ENCODE data around the gene ARTN. TPM values are rescaled to one million over a fixed set of nuclear protein-coding genes. Genes with fewer than 3 reads are reported as not detected.

ARTN gene
- total and polyA plus RNA-seq, 9 of the 15 experiments (the other 6 are each of a cell fraction or from before 2014, with no cell fraction given) = 0.06 to 0.38 TPM; not detected in 7

GRCh38 chr1:43968348-43968948, 34.8 kb downstream of the ARTN start (continued):
- TF ChIP-seq HOXB6 (CRISPR knock-in tag; IDR thresholded peaks at IDR 0.05; ENCODE audit: borderline replicate concordance) = no peak
- peak in 1 of 2 experiments; percentile 95 for TF ChIP-seq AFF1 (IDR thresholded peaks at IDR 0.05; ENCODE audit: low read depth in 1 of 2, partially characterized antibody in 2 of 2)
- no peak for TF ChIP-seq CCNT2 (IDR thresholded peaks at IDR 0.05; ENCODE audit: borderline replicate concordance, extremely low read depth, insufficient read length, low read depth, low read length)
- TF ChIP-seq CREM (IDR thresholded peaks at IDR 0.05; ENCODE audit: low read depth) = 0 out of 2 replicates have a peak, but pooled peaks have one; percentile 28
- TF ChIP-seq ZNF263 (CRISPR knock-in tag; IDR thresholded peaks at IDR 0.05; ENCODE audit: borderline replicate concordance) = peak; percentile 56
- TF ChIP-seq CBX5 (IDR thresholded peaks at IDR 0.05; ENCODE audit: borderline replicate concordance, low read depth) = 0 out of 2 replicates have a peak, but pooled peaks have one; percentile 54
- peak in 1 of 2 experiments; percentile 53; a peak in 1 of 4 replicates for TF ChIP-seq SRF (CRISPR knock-in tag; IDR thresholded peaks at IDR 0.05)
- no peak for TF ChIP-seq CSDE1 (IDR thresholded peaks at IDR 0.05)
- peak; percentile 46; the same call in 1 of the 2 replicates for TF ChIP-seq ZNF143 (CRISPR knock-in tag; IDR thresholded peaks at IDR 0.05)
- TF ChIP-seq RNF219 (CRISPR knock-in tag; IDR thresholded peaks at IDR 0.05) = no peak
- TF ChIP-seq PRMT5 (CRISPR knock-in tag; IDR thresholded peaks at IDR 0.05) = peak; percentile 94; the same call in 1 of the 2 replicates
- TF ChIP-seq HDAC6 (IDR thresholded peaks at IDR 0.05; ENCODE audit: low read depth, low read length) = no peak
- TF ChIP-seq ZNF644 (tag; IDR thresholded peaks at IDR 0.05; ENCODE audit: low read depth) = 0 out of 2 replicates have a peak, but pooled peaks have one; percentile 53
- TF ChIP-seq RBM17 (IDR thresholded peaks at IDR 0.05; ENCODE audit: borderline replicate concordance, low read depth, low read length) = no peak
- no peak for TF ChIP-seq ZKSCAN1 (IDR thresholded peaks at IDR 0.05; ENCODE audit: low read depth, low read length)
- TF ChIP-seq NCOA6 (IDR thresholded peaks at IDR 0.05) = no peak
- TF ChIP-seq ZNF232 (CRISPR knock-in tag; IDR thresholded peaks at IDR 0.05) = no peak
- TF ChIP-seq ZNF696 (CRISPR knock-in tag; conservative IDR thresholded peaks at IDR 0.05) = no peak

Measured in K562 (cell line).